Measurements from ENCODE around the gene STPG4. TPM values are rescaled to one million over a fixed set of nuclear protein-coding genes. Genes with fewer than 3 reads are reported as not detected.

STPG4 gene
- total RNA-seq, 1 experiment from 2014 or later, result 0.13 TPM

DNA sequence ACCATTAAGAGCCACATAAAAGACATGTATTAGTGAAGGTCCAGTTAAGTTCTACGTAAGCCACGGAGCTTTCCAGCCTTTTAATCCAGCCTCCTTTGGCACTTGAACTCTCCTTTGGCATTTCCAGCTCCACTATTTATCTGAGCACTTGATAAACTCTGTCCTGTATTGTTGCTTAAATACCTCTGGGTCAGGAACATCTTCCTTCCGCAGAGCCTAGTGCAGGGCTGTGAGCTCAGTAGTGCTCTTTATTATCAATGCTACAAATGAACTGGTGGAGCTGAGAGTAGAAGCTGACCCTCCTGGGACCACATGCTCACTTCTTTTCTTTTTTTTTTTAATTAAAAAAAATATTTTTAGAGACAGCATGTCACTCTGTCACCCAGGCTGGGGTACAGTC, 4.9 kb downstream of the STPG4 start:
- no peak overlapping the region for H2BK12ac ChIP-seq (ENCODE audit: insufficient read length, low read depth, low read length)
- H3K14ac ChIP-seq (ENCODE audit: insufficient read depth, low read length), result no peak overlapping the region
- no peak overlapping the region for H4K5ac ChIP-seq (ENCODE audit: insufficient read length, low read depth, low read length)
- H3K18ac ChIP-seq (ENCODE audit: insufficient read length, low read depth, low read length), result no peak overlapping the region
- no peak overlapping the region for H3K56ac ChIP-seq (ENCODE audit: insufficient read length, low read depth, low read length)
- TF ChIP-seq, protein P1, sequence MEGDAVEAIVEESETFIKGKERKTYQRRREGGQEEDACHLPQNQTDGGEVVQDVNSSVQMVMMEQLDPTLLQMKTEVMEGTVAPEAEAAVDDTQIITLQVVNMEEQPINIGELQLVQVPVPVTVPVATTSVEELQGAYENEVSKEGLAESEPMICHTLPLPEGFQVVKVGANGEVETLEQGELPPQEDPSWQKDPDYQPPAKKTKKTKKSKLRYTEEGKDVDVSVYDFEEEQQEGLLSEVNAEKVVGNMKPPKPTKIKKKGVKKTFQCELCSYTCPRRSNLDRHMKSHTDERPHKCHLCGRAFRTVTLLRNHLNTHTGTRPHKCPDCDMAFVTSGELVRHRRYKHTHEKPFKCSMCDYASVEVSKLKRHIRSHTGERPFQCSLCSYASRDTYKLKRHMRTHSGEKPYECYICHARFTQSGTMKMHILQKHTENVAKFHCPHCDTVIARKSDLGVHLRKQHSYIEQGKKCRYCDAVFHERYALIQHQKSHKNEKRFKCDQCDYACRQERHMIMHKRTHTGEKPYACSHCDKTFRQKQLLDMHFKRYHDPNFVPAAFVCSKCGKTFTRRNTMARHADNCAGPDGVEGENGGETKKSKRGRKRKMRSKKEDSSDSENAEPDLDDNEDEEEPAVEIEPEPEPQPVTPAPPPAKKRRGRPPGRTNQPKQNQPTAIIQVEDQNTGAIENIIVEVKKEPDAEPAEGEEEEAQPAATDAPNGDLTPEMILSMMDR (conservative IDR thresholded peaks at IDR 0.05), result no peak
- no peak overlapping the region for H3K9ac ChIP-seq (ENCODE audit: extremely low read depth, insufficient read length, low read length)
- H2AFZ ChIP-seq (ENCODE audit: low read length), result no peak overlapping the region
- no peaks in the 10 kb centered on the region for H3K4me1 Mint-ChIP-seq
- H2BK20ac ChIP-seq (ENCODE audit: low read depth, low read length, poor library complexity, severe bottlenecking), result no peak overlapping the region
- no peak overlapping the region for H2BK15ac ChIP-seq (ENCODE audit: low read depth, low read length)
- H3K27ac ChIP-seq (ENCODE audit: insufficient read length, low read depth, low read length), result no peak overlapping the region
- no peak overlapping the region for H4K91ac ChIP-seq (ENCODE audit: insufficient read length, low read depth, low read length)
- H3K27ac Mint-ChIP-seq, result no peak overlapping the region
- H4K20me1 ChIP-seq (ENCODE audit: control insufficient read depth, insufficient read depth, insufficient read length), result no peaks in the 10 kb centered on the region
- no peaks in the 10 kb centered on the region for H3K27me3 ChIP-seq (ENCODE audit: insufficient read depth, low read length)
- no peak overlapping the region for H3K4me2 ChIP-seq (ENCODE audit: insufficient read depth, insufficient read length, low read length)
- no CpG with 5 or more reads among the region's 3 CpGs for WGBS (ENCODE audit: extremely low coverage, insufficient read length, low lambda C conversion rate)
- H2BK120ac ChIP-seq (ENCODE audit: low read depth, low read length, poor library complexity, severe bottlenecking), result no peak overlapping the region
- no peak overlapping the region for H3K4me3 Mint-ChIP-seq
- H3T11ph ChIP-seq (ENCODE audit: low read length), result no peak overlapping the region
- no peaks in the 10 kb centered on the region; a peak in 1 of 5 replicates for H3K9me3 Mint-ChIP-seq
- peaks cover 10 to 13% (median 10%) of the 10 kb centered on the region in 3 experiments; a peak in 5 of 7 replicates for H3K36me3 Mint-ChIP-seq (ENCODE audit: insufficient read depth in 1 of 3, low read depth in 3 of 3)
- no peaks in the 10 kb centered on the region for H3K23me2 ChIP-seq (ENCODE audit: insufficient read length, low read depth, low read length, poor library complexity, severe bottlenecking)
- H2BK5ac ChIP-seq (ENCODE audit: insufficient read length, low read length), result no peak overlapping the region
- no peaks in the 10 kb centered on the region for H3K27me3 Mint-ChIP-seq (ENCODE audit: low read depth)
- H3K9me3 ChIP-seq (ENCODE audit: control insufficient read depth, low read depth, low read length), result no peaks in the 10 kb centered on the region
- no peak overlapping the region for H3K23ac ChIP-seq (ENCODE audit: insufficient read length, low read depth, low read length)
- H3K4me1 ChIP-seq (ENCODE audit: insufficient read depth, low read length), result no peaks in the 10 kb centered on the region
- no peak overlapping the region for H4K8ac ChIP-seq (replicated peaks; ENCODE audit: insufficient read length, low read depth, low read length)
- DNase-seq, result no peak
- no peaks in the 10 kb centered on the region for H3K79me1 ChIP-seq (ENCODE audit: insufficient read depth, low read depth, low read length, poor library complexity, severe bottlenecking)
- no peaks in the 10 kb centered on the region for H3K79me2 ChIP-seq (ENCODE audit: insufficient read depth, low read length)
- no peak overlapping the region for H2AK5ac ChIP-seq (ENCODE audit: insufficient read length, low read length)
- no peak overlapping the region for H3K4ac ChIP-seq (ENCODE audit: low read depth, low read length)
